ENCODE results near the gene DTX3. TPM values are rescaled to one million over a fixed set of nuclear protein-coding genes. Genes with fewer than 3 reads are reported as not detected.

The DTX3 gene
- total and polyA plus RNA-seq, 10 donors = 13.7 to 30.7 (median 21.6) TPM

DNA sequence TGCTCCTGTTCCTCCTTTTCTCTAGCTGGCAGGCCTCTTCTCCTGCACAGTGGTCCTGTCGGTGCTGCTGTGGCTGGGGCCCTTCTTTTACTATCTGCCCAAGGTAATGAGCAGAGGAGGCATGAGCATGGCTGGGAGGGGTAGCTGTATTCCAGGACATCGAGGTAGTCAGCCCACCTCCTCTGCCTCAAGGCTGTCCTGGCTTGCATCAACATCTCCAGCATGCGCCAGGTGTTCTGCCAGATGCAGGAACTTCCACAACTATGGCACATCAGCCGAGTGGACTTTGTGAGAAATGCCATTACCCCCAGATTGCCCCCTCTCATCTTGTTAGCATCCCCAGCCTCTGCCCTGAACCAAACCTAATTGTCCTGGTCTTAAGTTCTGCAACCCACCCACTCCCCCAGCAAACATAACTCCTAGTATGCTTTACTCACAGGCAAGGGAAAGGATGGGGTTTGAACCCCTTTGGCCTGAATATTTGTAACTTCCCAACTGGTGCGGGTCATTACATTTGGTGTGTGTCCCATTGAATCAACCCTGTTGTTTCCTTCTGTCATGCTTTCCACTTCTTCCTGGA is 19.3 kb downstream of the DTX3 start:
- Histone ChIP-seq H3K4me1 (peaks cover 18 to 48% (median 43%) of the 10 kb centered on the region in 6 donors), H3K27ac (no peak overlapping the region), H3K9me3 (no peaks in the 10 kb centered on the region), H3K36me3 (no peaks in the 10 kb centered on the region), H3K27me3 (replicated peaks in 1 of 7) (peaks cover 15 to 100% (median 93%) of the 10 kb centered on the region in 7 donors), H3K4me3 (no peak overlapping the region)
- 57 to 65% (median 61%) methylated on average over 5 of the region's 5 CpGs for WGBS, 5 donors
- TF ChIP-seq, protein P1, sequence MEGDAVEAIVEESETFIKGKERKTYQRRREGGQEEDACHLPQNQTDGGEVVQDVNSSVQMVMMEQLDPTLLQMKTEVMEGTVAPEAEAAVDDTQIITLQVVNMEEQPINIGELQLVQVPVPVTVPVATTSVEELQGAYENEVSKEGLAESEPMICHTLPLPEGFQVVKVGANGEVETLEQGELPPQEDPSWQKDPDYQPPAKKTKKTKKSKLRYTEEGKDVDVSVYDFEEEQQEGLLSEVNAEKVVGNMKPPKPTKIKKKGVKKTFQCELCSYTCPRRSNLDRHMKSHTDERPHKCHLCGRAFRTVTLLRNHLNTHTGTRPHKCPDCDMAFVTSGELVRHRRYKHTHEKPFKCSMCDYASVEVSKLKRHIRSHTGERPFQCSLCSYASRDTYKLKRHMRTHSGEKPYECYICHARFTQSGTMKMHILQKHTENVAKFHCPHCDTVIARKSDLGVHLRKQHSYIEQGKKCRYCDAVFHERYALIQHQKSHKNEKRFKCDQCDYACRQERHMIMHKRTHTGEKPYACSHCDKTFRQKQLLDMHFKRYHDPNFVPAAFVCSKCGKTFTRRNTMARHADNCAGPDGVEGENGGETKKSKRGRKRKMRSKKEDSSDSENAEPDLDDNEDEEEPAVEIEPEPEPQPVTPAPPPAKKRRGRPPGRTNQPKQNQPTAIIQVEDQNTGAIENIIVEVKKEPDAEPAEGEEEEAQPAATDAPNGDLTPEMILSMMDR (IDR thresholded peaks at IDR 0.05 in 8 of 11, conservative IDR thresholded peaks at IDR 0.05 in 3 of 11) = no peak
- TF ChIP-seq POLR2AphosphoS5 (IDR thresholded peaks at IDR 0.05) (no peak), POLR2A (IDR thresholded peaks at IDR 0.05) (no peak)
- no peak for DNase-seq
- intact Hi-C loops (cut with DNase I; ENCODE audit: low total_unique reads) = loop anchor here (5.0 kb wide), 1 partner anchor 42 kb away; no protein-coding TSS in a partner anchor

DNA sequence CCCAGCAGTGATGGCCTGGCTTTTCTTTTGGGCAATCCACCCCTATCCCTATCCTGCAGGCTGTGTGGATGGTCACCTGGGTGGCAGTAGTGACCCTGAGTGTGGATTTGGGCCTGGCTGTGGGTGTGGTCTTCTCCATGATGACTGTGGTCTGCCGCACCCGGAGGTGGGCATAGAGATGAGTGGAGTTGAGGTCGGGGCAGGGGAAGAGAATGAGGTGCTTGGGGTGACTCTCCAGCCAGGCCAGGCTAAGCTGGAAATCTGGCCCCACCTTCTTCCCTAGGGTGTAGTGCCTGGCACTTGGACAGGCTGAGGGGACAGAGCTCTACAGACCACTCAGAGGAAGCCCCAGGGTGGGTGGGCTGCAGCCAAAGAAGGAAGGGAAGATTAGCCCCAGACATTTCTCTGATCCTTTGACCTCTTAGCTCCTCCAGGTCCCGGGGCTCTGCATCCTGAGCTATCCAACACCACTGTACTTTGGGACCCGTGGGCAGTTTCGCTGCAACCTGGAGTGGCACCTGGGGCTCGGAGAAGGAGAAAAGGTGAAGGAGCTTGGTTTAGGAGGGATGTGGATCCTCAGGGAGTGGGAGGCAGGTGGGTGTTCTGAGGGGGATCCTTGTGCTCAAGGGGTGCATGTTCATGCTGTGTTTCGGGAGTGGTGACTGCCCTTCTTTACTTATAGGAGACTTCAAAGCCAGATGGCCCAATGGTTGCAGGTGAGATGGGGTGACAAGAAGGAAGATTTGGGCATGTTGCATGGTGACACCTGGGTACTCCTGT is 20.0 kb downstream of the DTX3 start:
- Histone ChIP-seq H3K4me1 (peaks cover 14 to 43% (median 38%) of the 10 kb centered on the region in 6 donors), H3K36me3 (no peaks in the 10 kb centered on the region), H3K9me3 (no peaks in the 10 kb centered on the region), H3K4me3 (no peak overlapping the region), H3K27me3 (replicated peaks in 1 of 7) (peaks cover 15 to 99% (median 90%) of the 10 kb centered on the region in 7 donors), H3K27ac (no peak overlapping the region)
- no peak for DNase-seq
- 83 to 91% (median 86%) methylated on average over 8 of the region's 8 CpGs for WGBS, 5 donors
- TF ChIP-seq, protein P1 (IDR thresholded peaks at IDR 0.05 in 8 of 11, conservative IDR thresholded peaks at IDR 0.05 in 3 of 11) = no peak
- no peak for TF ChIP-seq POLR2A (IDR thresholded peaks at IDR 0.05)
- intact Hi-C loops (cut with DNase I; ENCODE audit: low total_unique reads) = loop anchor here (5.0 kb wide), 1 partner anchor 42 kb away; no protein-coding TSS in a partner anchor

DNA sequence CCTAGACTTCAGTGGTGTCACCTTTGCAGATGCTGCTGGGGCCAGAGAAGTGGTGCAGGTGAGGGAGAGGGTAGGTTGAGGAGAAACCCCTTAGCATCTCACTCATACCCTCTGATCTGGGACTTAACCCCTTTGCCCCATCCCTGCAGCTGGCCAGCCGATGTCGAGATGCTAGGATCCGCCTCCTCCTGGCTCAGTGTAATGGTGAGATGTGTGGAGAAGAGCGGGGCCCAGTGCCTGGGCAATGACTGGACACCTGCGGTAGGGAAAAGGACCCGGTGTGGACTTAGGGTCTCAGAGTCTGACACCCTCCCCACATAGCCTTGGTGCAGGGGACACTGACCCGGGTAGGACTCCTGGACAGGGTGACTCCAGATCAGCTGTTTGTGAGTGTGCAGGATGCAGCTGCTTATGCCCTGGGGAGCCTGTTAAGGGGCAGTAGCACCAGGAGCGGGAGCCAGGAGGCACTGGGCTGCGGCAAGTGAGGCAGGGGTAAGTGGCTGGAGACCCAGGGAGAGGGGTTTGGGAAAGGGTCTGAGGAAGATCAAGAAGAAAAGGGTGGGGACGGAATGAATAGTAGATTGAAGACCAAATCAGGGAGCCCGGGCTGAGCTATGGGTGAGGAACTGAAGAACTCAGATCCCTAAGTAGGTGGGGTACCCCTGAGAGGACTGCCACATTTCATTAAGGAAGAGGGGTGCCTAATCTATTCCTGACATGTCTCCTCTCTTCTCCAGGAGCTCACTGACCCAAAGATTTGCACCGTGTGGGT is 20.8 kb downstream of the DTX3 start:
- no peak for TF ChIP-seq POLR2A (IDR thresholded peaks at IDR 0.05)
- TF ChIP-seq POLR2AphosphoS5 (IDR thresholded peaks at IDR 0.05) = no peak
- TF ChIP-seq, protein P1 (IDR thresholded peaks at IDR 0.05 in 8 of 11, conservative IDR thresholded peaks at IDR 0.05 in 3 of 11) = no peak
- no peak overlapping the region for H3K27ac ChIP-seq
- no peak for DNase-seq
- H3K36me3 ChIP-seq = no peaks in the 10 kb centered on the region
- no peaks in the 10 kb centered on the region for H3K9me3 ChIP-seq
- peaks cover 14 to 99% (median 82%) of the 10 kb centered on the region in 7 donors for H3K27me3 ChIP-seq (replicated peaks in 1 of 7)
- intact Hi-C loops (cut with DNase I; ENCODE audit: low total_unique reads) = no loop called here
- peaks cover 11 to 35% (median 31%) of the 10 kb centered on the region in 6 donors for H3K4me1 ChIP-seq
- H3K4me3 ChIP-seq = no peak overlapping the region
- WGBS, 5 donors = 69 to 84% (median 76%) methylated on average over 12 of the region's 12 CpGs
